Panc1 (cell line): ENCODE results near the gene RAB18. TPM values are rescaled to one million over a fixed set of nuclear protein-coding genes. Genes with fewer than 3 reads are reported as not detected.

Experiments used
- ATAC-seq: fragments of 200-7000 bp; cut with Tn5 transposase; 2 replicates; pipeline ENCODE4 v1.9.1; 2020; ENCODE audit warnings: mild to moderate bottlenecking, moderate library complexity
- BruUV-seq: library from RNA; stranded (reverse); fragments of 400-500 nt; replicated peaks from 2 replicates; lab custom pipeline; 2021; lab: Mats Ljungman, UMichigan
- CTCF ChIA-PET: fragments of 300-600 bp; sonication (Branson Sonifier 250); formaldehyde crosslinking; loops from one replicate; lab custom pipeline; 2022; ENCODE audit warnings: antibody characterized with exemption; lab: Charles Lee
- POLR2A ChIA-PET: fragments of 300-600 bp; sonication (Branson Sonifier 250); formaldehyde crosslinking; loops from one replicate; lab custom pipeline; 2022; ENCODE audit warnings: antibody characterized with exemption; lab: Charles Lee
- DNase-seq: peaks from one replicate; pipeline ENCODE4 v3.0.0-alpha.2; 2010; ENCODE audit warnings: low read depth, low spot score
- H3K27ac ChIP-seq: 2 replicates; pipeline ENCODE4 v1.5.1; 2011; ENCODE audit warnings: mild to moderate bottlenecking, low read length, inconsistent platforms
- H3K27me3 ChIP-seq: fragments of 200-500 bp; sonication (Bioruptor generic); 2 replicates; pipeline ENCODE4 v1.6.0; 2014; ENCODE audit warnings: low read length, inconsistent platforms; ENCODE audit not compliant: control insufficient read depth, insufficient read depth
- H3K36me3 ChIP-seq: fragments of 200-500 bp; sonication (Bioruptor generic); 2 replicates; pipeline ENCODE4 v1.5.1; 2014; ENCODE audit warnings: inconsistent platforms, mild to moderate bottlenecking, low read length, moderate library complexity; ENCODE audit not compliant: control insufficient read depth, insufficient read depth
- H3K4me1 ChIP-seq: 2 replicates; pipeline ENCODE4 v1.5.1; 2011; ENCODE audit warnings: inconsistent platforms, mild to moderate bottlenecking, low read length, moderate library complexity; ENCODE audit not compliant: control insufficient read depth, insufficient read depth
- H3K4me3 ChIP-seq, 2 experiments: 2 replicates each; pipeline ENCODE4 v1.5.1; 2011 to 2012; ENCODE audit warnings: low read depth in 2 of 2, low read length in 2 of 2, mild to moderate bottlenecking in 2 of 2, inconsistent platforms in 1 of 2, moderate library complexity in 1 of 2
- H3K9me3 ChIP-seq: fragments of 200-500 bp; sonication (Bioruptor generic); 2 replicates; pipeline ENCODE4 v1.5.1; 2014; ENCODE audit warnings: low read depth, mild to moderate bottlenecking, inconsistent platforms, low read length, moderate library complexity; ENCODE audit not compliant: control insufficient read depth, insufficient read depth
- CTCF ChIP-seq: fragments of 450-650 bp; IDR thresholded peaks from 2 replicates; pipeline ENCODE4 v1.5.1; 2017; ENCODE audit warnings: mild to moderate bottlenecking
- POLR2AphosphoS5 ChIP-seq: IDR thresholded peaks from 2 replicates; pipeline ENCODE4 v1.6.1; 2012; ENCODE audit warnings: mild to moderate bottlenecking, low read depth, low read length, moderate library complexity
- REST ChIP-seq, 2 experiments: IDR thresholded peaks; 2 replicates each; pipeline ENCODE4 v1.6.1; 2011 to 2012; ENCODE audit warnings: low read depth in 2 of 2, control low read depth in 1 of 2, low read length in 1 of 2, mild to moderate bottlenecking in 1 of 2, moderate library complexity in 1 of 2; ENCODE audit not compliant: insufficient read depth in 1 of 2
- SIN3A ChIP-seq: IDR thresholded peaks from 2 replicates; pipeline ENCODE4 v1.6.1; 2012; ENCODE audit warnings: low read depth, mild to moderate bottlenecking, low read length, moderate library complexity, borderline replicate concordance; ENCODE audit not compliant: insufficient read depth
- TCF7L2 ChIP-seq: IDR thresholded peaks from 2 replicates; pipeline ENCODE4 v1.6.1; 2011; ENCODE audit warnings: mild to moderate bottlenecking, low read depth, low read length, inconsistent platforms
- in situ Hi-C: cut with HindIII; loops from 2 replicates; pipeline ENCODE4 v1.10.0; 2016; ENCODE audit warnings: low sequenced_read_pairs, low pct_unique_long_range_greater_than_20kb
- intact Hi-C: fragments of 100-400 bp; cut with micrococcal nuclease; formaldehyde crosslinking; loops from one replicate; pipeline ENCODE4 v1.10.0; 2022; ENCODE audit not compliant: unreplicated experiment
- total RNA-seq: library from RNA; stranded (reverse); gene quantifications from one replicate; pipeline ENCODE4 v1.2.1, GENCODE V29; 2021; ENCODE audit not compliant: unreplicated experiment

The RAB18 gene
- total RNA-seq, 1 experiment from 2014 or later = 55.4 TPM

DNA sequence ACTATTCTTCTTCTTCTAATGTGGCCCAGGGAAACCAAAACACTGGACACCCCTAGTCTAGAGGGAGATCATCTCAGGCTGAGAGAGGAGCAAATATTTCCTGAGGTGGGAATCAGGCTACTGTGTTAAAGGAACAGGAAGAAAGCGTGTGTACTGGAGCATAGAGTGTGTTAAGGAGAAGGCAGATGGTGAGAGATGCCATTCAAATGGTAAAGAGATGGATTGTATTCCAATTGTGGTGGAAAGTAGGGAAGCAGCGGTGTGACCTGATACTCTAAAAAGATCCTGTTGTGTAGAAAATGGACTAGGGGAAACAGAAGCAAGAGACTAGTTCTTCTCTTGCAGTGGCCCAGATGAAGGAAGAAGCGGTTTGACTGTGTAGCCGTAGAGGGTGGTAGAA lies 31.2 kb downstream of the RAB18 start:
- peaks cover 4% of the 10 kb centered on the region for H3K36me3 ChIP-seq

DNA sequence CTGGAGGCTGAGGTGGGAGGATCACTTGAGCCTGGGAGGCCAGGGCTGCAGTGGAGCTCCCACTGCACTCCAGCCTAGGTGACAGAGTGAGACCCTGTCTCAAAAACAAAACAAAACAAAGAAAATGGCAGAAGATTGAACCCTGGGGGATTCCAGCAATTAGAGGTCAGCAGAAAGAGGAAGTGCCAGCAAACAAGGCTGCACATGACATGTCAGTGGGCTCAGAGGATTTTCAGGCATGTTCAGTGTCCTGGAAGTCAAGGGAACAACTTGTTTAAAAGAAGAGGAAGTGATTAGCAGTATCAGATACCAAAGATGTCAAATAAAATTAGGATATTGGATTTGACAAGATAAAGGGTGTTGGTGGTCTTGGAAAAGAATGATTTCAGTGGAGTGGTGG lies 32.3 kb downstream of the RAB18 start:
- no peak for TF ChIP-seq SIN3A
- no peak for TF ChIP-seq CTCF
- no peak for TF ChIP-seq TCF7L2
- TF ChIP-seq POLR2AphosphoS5 = no peak
- no peak for TF ChIP-seq REST (IDR thresholded peaks at IDR 0.05; ENCODE audit: insufficient read depth in 1 of 2, low read depth in 2 of 2, low read length in 1 of 2)
- peaks cover 4% of the 10 kb centered on the region for H3K36me3 ChIP-seq
- DNase-seq (no peak), ATAC-seq (no peak)
- ChIA-PET POLR2A (no interaction called here), CTCF (no interaction called here)
- no peaks in the 10 kb centered on the region for H3K27me3 ChIP-seq
- H3K4me1 ChIP-seq = no peaks in the 10 kb centered on the region
- H3K27ac ChIP-seq = no peak overlapping the region
- intact Hi-C loops (no loop called here), in situ Hi-C loops (no loop called here)
- BruUV-seq = no TSS peak
- no peaks in the 10 kb centered on the region for H3K9me3 ChIP-seq
- H3K4me3 ChIP-seq = no peak overlapping the region

More for the DNA sequence above, 31.2 kb downstream of the RAB18 start:
- in situ Hi-C loops = no loop called here
- Histone ChIP-seq H3K9me3 (no peaks in the 10 kb centered on the region), H3K27ac (no peak overlapping the region), H3K4me3 (no peak overlapping the region), H3K27me3 (no peaks in the 10 kb centered on the region), H3K4me1 (no peaks in the 10 kb centered on the region)
- ATAC-seq = no peak
- intact Hi-C loops = no loop called here
- DNase-seq = no peak
- no peak for TF ChIP-seq POLR2AphosphoS5
- TF ChIP-seq TCF7L2 = no peak
- no peak for TF ChIP-seq SIN3A
- no peak for TF ChIP-seq CTCF
- TF ChIP-seq REST (IDR thresholded peaks at IDR 0.05; ENCODE audit: insufficient read depth in 1 of 2, low read depth in 2 of 2, low read length in 1 of 2) = no peak
- POLR2A ChIA-PET = no interaction called here
- no TSS peak for BruUV-seq
- CTCF ChIA-PET = no interaction called here
